ENCODE data around the gene TM2D1. TPM values are rescaled to one million over a fixed set of nuclear protein-coding genes. Genes with fewer than 3 reads are reported as not detected.

TM2D1 gene
- total and polyA plus RNA-seq, 7 experiments from 2014 or later: 26.8 to 57.6 (median 38.2) TPM

DNA sequence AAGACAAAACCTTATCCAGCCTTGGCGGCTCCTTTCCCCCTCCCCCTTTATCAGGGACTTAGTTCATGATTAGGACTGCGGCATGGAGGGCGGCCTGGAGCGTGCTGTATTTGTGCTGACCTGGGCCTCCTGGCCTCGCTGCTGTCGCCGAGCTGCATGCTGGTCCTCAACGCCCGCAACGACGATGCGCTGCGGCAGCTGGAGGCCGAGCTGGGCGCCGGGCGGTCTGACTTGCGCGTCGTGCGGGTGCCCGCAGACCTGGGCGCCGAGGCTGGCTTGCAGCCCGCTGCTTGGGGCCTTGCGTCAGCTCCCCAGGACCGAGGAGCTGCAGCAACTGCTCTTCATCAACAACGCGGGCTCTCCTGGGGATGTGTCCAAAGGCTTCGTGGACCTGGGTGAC is 70.9 kb downstream of the TM2D1 start:
- H3K27ac Mint-ChIP-seq: no peak overlapping the region
- Histone ChIP-seq H3K4me3 (ENCODE audit: low read length) (no peak overlapping the region), H3K9me3 (ENCODE audit: control insufficient read depth in 2 of 3, low read length in 3 of 3) (no peaks in the 10 kb centered on the region), H3K27me3 (ENCODE audit: control insufficient read depth in 2 of 2, insufficient read depth in 2 of 2, low read length in 2 of 2) (no peaks in the 10 kb centered on the region), H3K27ac (ENCODE audit: low read depth, low read length) (no peak overlapping the region), H3K36me3 (ENCODE audit: control insufficient read depth in 2 of 3, insufficient read depth in 3 of 3, low read length in 3 of 3) (no peaks in the 10 kb centered on the region), H3K4me1 (ENCODE audit: control insufficient read depth in 2 of 2, insufficient read depth in 2 of 2, low read length in 2 of 2) (no peaks in the 10 kb centered on the region)
- ChIA-PET POLR2A (no interaction called here), CTCF (no interaction called here)
- H3K4me1 Mint-ChIP-seq: no peaks in the 10 kb centered on the region
- peaks cover 0 to 9% (median 0%) of the 10 kb centered on the region in 5 donors for H3K27me3 Mint-ChIP-seq
- DNase-seq: no peak
- intact Hi-C loops (cut with micrococcal nuclease): loop anchor here in 1 of 2 donors (1.0 kb wide), 1 partner anchor 8 kb away; no protein-coding TSS in a partner anchor
- H3K9me3 Mint-ChIP-seq: peaks cover 0 to 4% (median 0%) of the 10 kb centered on the region in 11 donors
- peaks cover 0 to 4% (median 0%) of the 10 kb centered on the region in 5 donors for H3K36me3 Mint-ChIP-seq
- H3K4me3 Mint-ChIP-seq: no peak overlapping the region
- no peak for ATAC-seq

DNA sequence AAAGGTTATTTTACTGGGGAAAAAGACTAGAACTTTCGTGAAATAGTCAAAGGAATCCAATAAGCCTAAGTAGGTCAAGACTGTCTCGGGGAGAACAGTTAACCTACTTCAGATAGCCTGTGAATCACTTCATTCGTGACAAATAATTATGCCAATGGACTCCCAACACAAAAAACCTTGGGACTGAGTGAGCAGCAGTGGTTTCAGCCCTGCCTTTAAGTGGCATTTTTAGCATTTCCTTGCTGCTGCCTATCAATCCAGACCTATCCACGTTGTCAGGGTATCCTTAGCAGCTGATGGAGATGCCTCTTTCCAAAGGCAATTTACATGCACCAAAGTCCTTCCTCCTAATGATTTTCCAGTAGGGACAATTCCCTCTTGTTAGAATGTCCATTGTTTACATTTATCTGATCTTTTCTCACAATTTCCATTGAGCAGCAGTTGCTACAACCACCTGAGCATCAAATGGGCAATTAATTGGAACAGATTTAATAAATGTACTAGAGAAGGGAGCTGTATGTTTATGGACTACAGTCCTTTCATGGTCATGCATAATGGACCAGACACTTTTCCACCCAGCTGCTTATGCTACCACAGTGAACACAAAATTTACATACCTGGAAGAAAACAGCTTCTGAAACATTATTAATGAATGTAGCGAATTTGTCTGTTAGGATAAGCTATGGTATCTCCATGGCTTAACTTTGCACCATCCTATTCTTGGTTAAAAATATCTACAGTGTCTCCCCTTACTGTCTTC is 75.8 kb downstream of the TM2D1 start:
- H3K27ac ChIP-seq (ENCODE audit: low read depth, low read length): no peak overlapping the region
- H3K9me3 Mint-ChIP-seq: peaks cover 0 to 4% (median 0%) of the 10 kb centered on the region in 11 donors
- no peak overlapping the region for H3K4me3 ChIP-seq (ENCODE audit: low read length)
- H3K4me3 Mint-ChIP-seq: no peak overlapping the region
- no peak for ATAC-seq
- H3K27ac Mint-ChIP-seq: no peak overlapping the region
- H3K9me3 ChIP-seq (ENCODE audit: control insufficient read depth in 2 of 3, low read length in 3 of 3): no peaks in the 10 kb centered on the region
- H3K4me1 ChIP-seq (ENCODE audit: control insufficient read depth in 2 of 2, insufficient read depth in 2 of 2, low read length in 2 of 2): no peaks in the 10 kb centered on the region
- POLR2A ChIA-PET: no interaction called here
- H3K27me3 ChIP-seq (ENCODE audit: control insufficient read depth in 2 of 2, insufficient read depth in 2 of 2, low read length in 2 of 2): no peaks in the 10 kb centered on the region
- DNase-seq: no peak
- H3K36me3 Mint-ChIP-seq: no peaks in the 10 kb centered on the region
- intact Hi-C loops (cut with micrococcal nuclease): loop anchor here (10.0 kb wide), 2 partner anchors 594 to 664 kb away; no protein-coding TSS in a partner anchor
- no peaks in the 10 kb centered on the region for H3K4me1 Mint-ChIP-seq
- H3K36me3 ChIP-seq (ENCODE audit: control insufficient read depth in 2 of 3, insufficient read depth in 3 of 3, low read length in 3 of 3): no peaks in the 10 kb centered on the region
- CTCF ChIA-PET: no interaction called here
- peaks cover 0 to 3% (median 0%) of the 10 kb centered on the region in 5 donors for H3K27me3 Mint-ChIP-seq

- Histone ChIP-seq H3K27ac (ENCODE audit: low read depth, low read length) (no peak overlapping the region), H3K4me3 (ENCODE audit: low read length) (no peak overlapping the region), H3K27me3 (ENCODE audit: control insufficient read depth in 2 of 2, insufficient read depth in 2 of 2, low read length in 2 of 2) (no peaks in the 10 kb centered on the region), H3K36me3 (ENCODE audit: control insufficient read depth in 2 of 3, insufficient read depth in 3 of 3, low read length in 3 of 3) (no peaks in the 10 kb centered on the region), H3K4me1 (ENCODE audit: control insufficient read depth in 2 of 2, insufficient read depth in 2 of 2, low read length in 2 of 2) (no peaks in the 10 kb centered on the region), H3K9me3 (ENCODE audit: control insufficient read depth in 2 of 3, low read length in 3 of 3) (no peaks in the 10 kb centered on the region)
- ChIA-PET POLR2A (no interaction called here), CTCF (no interaction called here)
- Mint-ChIP-seq H3K27me3 (peaks cover 0 to 3% (median 0%) of the 10 kb centered on the region in 5 donors), H3K4me3 (no peak overlapping the region), H3K36me3 (no peaks in the 10 kb centered on the region), H3K27ac (no peak overlapping the region), H3K4me1 (no peaks in the 10 kb centered on the region), H3K9me3 (no peaks in the 10 kb centered on the region)
- intact Hi-C loops (cut with micrococcal nuclease): loop anchor here (10.0 kb wide), 2 partner anchors 592 to 662 kb away; no protein-coding TSS in a partner anchor
- DNase-seq (no peak), ATAC-seq (no peak)
These were observed 77.8 kb downstream of the TM2D1 start for GRCh38 chr1:61647142-61647541.

DNA sequence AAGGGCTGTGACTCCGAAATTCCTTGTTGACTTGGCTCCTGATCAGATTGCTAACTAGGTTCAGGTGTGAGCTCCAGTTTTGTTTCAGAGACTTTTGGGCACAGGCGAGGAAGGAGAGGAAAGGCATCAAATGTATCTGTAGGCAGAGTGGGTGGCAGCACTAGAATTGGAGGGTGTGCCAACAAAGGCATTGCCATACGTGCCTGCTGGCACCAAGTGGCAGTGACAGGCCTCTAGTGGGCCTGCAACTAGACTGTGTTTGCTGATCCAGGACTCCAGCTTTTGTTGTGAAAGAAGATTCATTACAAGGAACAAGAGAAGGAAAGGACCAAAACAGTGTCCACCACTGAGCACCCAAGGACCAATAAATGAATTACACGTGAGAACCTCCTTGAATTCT is 79.5 kb downstream of the TM2D1 start:
- ATAC-seq: no peak
- no peaks in the 10 kb centered on the region for H3K27me3 ChIP-seq (ENCODE audit: control insufficient read depth in 2 of 2, insufficient read depth in 2 of 2, low read length in 2 of 2)
- H3K4me1 ChIP-seq (ENCODE audit: control insufficient read depth in 2 of 2, insufficient read depth in 2 of 2, low read length in 2 of 2): peaks cover 0 to 7% of the 10 kb centered on the region in 2 donors
- intact Hi-C loops (cut with micrococcal nuclease): loop anchor here (10.0 kb wide), 2 partner anchors 591 to 661 kb away; no protein-coding TSS in a partner anchor
- H3K9me3 ChIP-seq (ENCODE audit: control insufficient read depth in 2 of 3, low read length in 3 of 3): no peaks in the 10 kb centered on the region
- ChIA-PET CTCF (no interaction called here), POLR2A (no interaction called here)
- Mint-ChIP-seq H3K4me1 (peaks cover 3 to 15% (median 11%) of the 10 kb centered on the region in 7 donors), H3K27me3 (peaks cover 0 to 6% (median 0%) of the 10 kb centered on the region in 5 donors), H3K27ac (no peak overlapping the region), H3K36me3 (no peaks in the 10 kb centered on the region), H3K4me3 (no peak overlapping the region), H3K9me3 (no peaks in the 10 kb centered on the region)
- no peak for DNase-seq
- no peak overlapping the region for H3K4me3 ChIP-seq (ENCODE audit: low read length)
- no peaks in the 10 kb centered on the region for H3K36me3 ChIP-seq (ENCODE audit: control insufficient read depth in 2 of 3, insufficient read depth in 3 of 3, low read length in 3 of 3)
- H3K27ac ChIP-seq (ENCODE audit: low read depth, low read length): no peak overlapping the region

- intact Hi-C loops (cut with micrococcal nuclease): loop anchor here (10.0 kb wide), 2 partner anchors 590 to 660 kb away; no protein-coding TSS in a partner anchor
- ChIA-PET POLR2A (no interaction called here), CTCF (no interaction called here)
- no peak for ATAC-seq
- Histone ChIP-seq H3K9me3 (ENCODE audit: control insufficient read depth in 2 of 3, low read length in 3 of 3) (no peaks in the 10 kb centered on the region), H3K36me3 (ENCODE audit: control insufficient read depth in 2 of 3, insufficient read depth in 3 of 3, low read length in 3 of 3) (no peaks in the 10 kb centered on the region), H3K4me1 (ENCODE audit: control insufficient read depth in 2 of 2, insufficient read depth in 2 of 2, low read length in 2 of 2) (peaks cover 0 to 7% of the 10 kb centered on the region in 2 donors), H3K27me3 (ENCODE audit: control insufficient read depth in 2 of 2, insufficient read depth in 2 of 2, low read length in 2 of 2) (no peaks in the 10 kb centered on the region), H3K27ac (ENCODE audit: low read depth, low read length) (no peak overlapping the region), H3K4me3 (ENCODE audit: low read length) (no peak overlapping the region)
- no peaks in the 10 kb centered on the region for H3K9me3 Mint-ChIP-seq
- no peak for DNase-seq
- no peak overlapping the region for H3K4me3 Mint-ChIP-seq
- peaks cover 3 to 20% (median 15%) of the 10 kb centered on the region in 7 donors for H3K4me1 Mint-ChIP-seq
- no peaks in the 10 kb centered on the region for H3K36me3 Mint-ChIP-seq
- H3K27ac Mint-ChIP-seq: no peak overlapping the region
- H3K27me3 Mint-ChIP-seq: peaks cover 0 to 9% (median 0%) of the 10 kb centered on the region in 5 donors
These were observed 80.6 kb downstream of the TM2D1 start for GRCh38 chr1:61644303-61644702.

GRCh38 chr1:61642475-61643232 is 82.3 kb downstream of the TM2D1 start:
- CTCF ChIA-PET: interaction anchor here (0.7 to 1.2 kb wide), 2 partner anchors 10 to 58 kb away, joined by 3 read pairs; no protein-coding TSS in a partner anchor
- intact Hi-C loops (cut with micrococcal nuclease): loop anchor here (10.0 kb wide), 2 partner anchors 588 to 658 kb away; no protein-coding TSS in a partner anchor

More at GRCh38 chr1:61642475-61643232, 82.3 kb downstream of the TM2D1 start:
- H3K27me3 ChIP-seq (ENCODE audit: control insufficient read depth in 2 of 2, insufficient read depth in 2 of 2, low read length in 2 of 2): no peaks in the 10 kb centered on the region
- H3K9me3 ChIP-seq (ENCODE audit: control insufficient read depth in 2 of 3, low read length in 3 of 3): no peaks in the 10 kb centered on the region
- H3K4me1 Mint-ChIP-seq: peaks cover 5 to 20% (median 15%) of the 10 kb centered on the region in 7 donors
- H3K4me3 ChIP-seq (ENCODE audit: low read length): no peak overlapping the region
- peaks cover 0 to 7% of the 10 kb centered on the region in 2 donors for H3K4me1 ChIP-seq (ENCODE audit: control insufficient read depth in 2 of 2, insufficient read depth in 2 of 2, low read length in 2 of 2)
- no peak for DNase-seq
- H3K27ac ChIP-seq (ENCODE audit: low read depth, low read length): no peak overlapping the region
- no peak overlapping the region for H3K4me3 Mint-ChIP-seq
- H3K36me3 Mint-ChIP-seq: no peaks in the 10 kb centered on the region
- no peak for ATAC-seq
- H3K9me3 Mint-ChIP-seq: no peaks in the 10 kb centered on the region
- peaks cover 0 to 7% (median 0%) of the 10 kb centered on the region in 5 donors for H3K27me3 Mint-ChIP-seq
- no peaks in the 10 kb centered on the region for H3K36me3 ChIP-seq (ENCODE audit: control insufficient read depth in 2 of 3, insufficient read depth in 3 of 3, low read length in 3 of 3)
- no peak overlapping the region for H3K27ac Mint-ChIP-seq
- POLR2A ChIA-PET: no interaction called here

Measured in naive thymus-derived CD4-positive, alpha-beta T cell (primary cell).